ENCODE results near the gene KATNAL2. TPM values are rescaled to one million over a fixed set of nuclear protein-coding genes. Genes with fewer than 3 reads are reported as not detected.

KATNAL2 gene
- total and polyA plus RNA-seq, 2 experiments from 2014 or later, result 3.9 to 4.1 TPM

DNA sequence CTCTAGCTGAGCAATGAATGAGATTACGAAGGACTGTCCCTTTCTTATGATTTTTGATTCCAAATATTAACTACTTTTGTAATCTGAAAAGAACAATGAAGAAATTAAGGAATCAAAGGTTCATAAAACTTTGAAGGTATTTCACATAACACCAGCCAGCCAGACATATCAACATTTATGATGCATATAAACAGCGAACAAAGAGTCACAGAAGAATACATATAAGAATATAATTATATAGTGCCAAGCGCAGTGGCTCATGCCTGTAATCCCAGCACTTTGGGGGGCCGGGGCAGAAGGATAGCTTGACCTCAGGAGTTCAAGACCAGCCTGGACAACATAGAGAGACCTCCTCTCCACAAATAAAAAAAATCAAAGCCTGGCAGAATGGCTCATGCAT, 34.2 kb upstream of the KATNAL2 start:
- no peak overlapping the region for H3K9ac ChIP-seq
- no peaks in the 10 kb centered on the region for H3K4me1 ChIP-seq (ENCODE audit: insufficient read depth)
- no peaks in the 10 kb centered on the region for H3K9me3 ChIP-seq (ENCODE audit: low read depth)
- no peak overlapping the region for H3K4me2 ChIP-seq (ENCODE audit: unreplicated experiment)
- no peak overlapping the region for H2AFZ ChIP-seq
- no peaks in the 10 kb centered on the region for H3K27me3 ChIP-seq (replicated peaks; ENCODE audit: insufficient read depth)
- H3K27ac ChIP-seq, result no peak overlapping the region
- peaks cover 99% of the 10 kb centered on the region for H3K79me2 ChIP-seq (ENCODE audit: insufficient read depth)
- no peaks in the 10 kb centered on the region for H3K9me2 ChIP-seq (ENCODE audit: insufficient read depth)
- no peaks in the 10 kb centered on the region for H3F3A ChIP-seq (ENCODE audit: insufficient read depth)
- DNase-seq, result no peak
- peaks cover 1% of the 10 kb centered on the region for H3K36me3 ChIP-seq (ENCODE audit: low read depth)
- peaks cover 4% of the 10 kb centered on the region; the same call in 1 of the 2 replicates for H4K20me1 ChIP-seq (ENCODE audit: insufficient read depth)
- H3K4me3 ChIP-seq, result no peak overlapping the region
- in situ Hi-C loops (cut with MboI), result no loop called here
- WGBS, 2 experiments (ENCODE audit: low coverage in 1 of 2, low lambda C conversion rate in 2 of 2, missing lambda C conversion rate in 2 of 2), result 95 to 96% methylated on average over 4 of the region's 4 CpGs
- no peak for TF ChIP-seq EZH2phosphoT487 (IDR thresholded peaks at IDR 0.05; ENCODE audit: insufficient read depth, low read depth)
- no peak for TF ChIP-seq EZH2 (IDR thresholded peaks at IDR 0.05; ENCODE audit: insufficient read depth, poor library complexity, severe bottlenecking)

DNA sequence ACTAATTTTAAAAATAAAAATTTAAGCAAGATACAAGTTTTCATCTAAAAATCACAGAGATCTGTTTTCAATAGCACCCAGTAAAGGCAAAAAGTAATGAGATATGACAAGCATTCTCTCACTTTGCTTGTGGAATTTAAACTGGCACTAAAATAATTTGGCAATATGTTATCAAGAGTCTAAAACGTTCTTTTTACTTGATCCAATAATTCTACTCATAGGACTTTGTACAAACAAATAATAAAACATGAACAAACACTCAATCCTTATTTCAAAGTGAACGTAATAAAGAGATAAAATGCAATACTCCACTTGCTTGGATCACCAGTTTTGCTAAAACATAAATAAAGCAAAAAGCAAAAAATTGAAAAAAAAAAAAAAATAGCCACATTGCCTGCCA, 30.5 kb upstream of the KATNAL2 start:
- Histone ChIP-seq H2AFZ (no peak overlapping the region), H3K9ac (no peak overlapping the region), H3K36me3 (ENCODE audit: low read depth) (peaks cover 11% of the 10 kb centered on the region), H3K79me2 (ENCODE audit: insufficient read depth) (peaks cover 100% of the 10 kb centered on the region), H3K27me3 (replicated peaks; ENCODE audit: insufficient read depth) (no peaks in the 10 kb centered on the region), H3K4me3 (no peak overlapping the region), H3F3A (ENCODE audit: insufficient read depth) (no peaks in the 10 kb centered on the region), H3K4me2 (ENCODE audit: unreplicated experiment) (no peak overlapping the region), H3K4me1 (ENCODE audit: insufficient read depth) (no peaks in the 10 kb centered on the region), H4K20me1 (ENCODE audit: insufficient read depth) (no peaks in the 10 kb centered on the region), H3K27ac (no peak overlapping the region), H3K9me2 (ENCODE audit: insufficient read depth) (no peaks in the 10 kb centered on the region), H3K9me3 (ENCODE audit: low read depth) (no peaks in the 10 kb centered on the region)
- no peak for DNase-seq
- no peak for TF ChIP-seq EZH2phosphoT487 (IDR thresholded peaks at IDR 0.05; ENCODE audit: insufficient read depth, low read depth)
- no peak for TF ChIP-seq EZH2 (IDR thresholded peaks at IDR 0.05; ENCODE audit: insufficient read depth, poor library complexity, severe bottlenecking)
- in situ Hi-C loops (cut with MboI), result no loop called here
- 41 to 49% methylated on average over 2 of the region's 2 CpGs for WGBS, 2 experiments (ENCODE audit: low coverage in 1 of 2, low lambda C conversion rate in 2 of 2, missing lambda C conversion rate in 2 of 2)

DNA sequence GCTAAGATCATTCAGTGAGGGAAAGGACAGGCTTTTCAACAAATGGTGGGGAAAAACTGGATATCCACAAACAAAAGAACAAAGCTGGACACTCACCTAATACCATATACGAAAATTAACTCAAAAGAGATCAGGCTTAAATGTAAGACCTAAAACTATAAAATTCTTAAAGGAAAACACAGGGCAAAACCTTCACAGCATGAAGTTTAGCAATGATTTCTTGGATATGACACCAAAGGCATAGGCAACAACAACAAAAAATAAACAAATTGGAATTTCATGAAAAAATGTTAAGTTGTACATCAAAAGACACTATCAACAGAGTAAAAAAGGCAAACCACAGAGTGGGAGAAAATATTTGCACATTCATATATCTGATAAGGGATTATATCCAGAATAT, 28.4 kb upstream of the KATNAL2 start:
- Histone ChIP-seq H3K27me3 (replicated peaks; ENCODE audit: insufficient read depth) (no peaks in the 10 kb centered on the region), H4K20me1 (ENCODE audit: insufficient read depth) (no peaks in the 10 kb centered on the region), H3K27ac (no peak overlapping the region), H3K9ac (no peak overlapping the region), H3K4me2 (ENCODE audit: unreplicated experiment) (no peak overlapping the region), H3K36me3 (ENCODE audit: low read depth) (peaks cover 11% of the 10 kb centered on the region), H3K9me3 (ENCODE audit: low read depth) (no peaks in the 10 kb centered on the region), H3K9me2 (ENCODE audit: insufficient read depth) (no peaks in the 10 kb centered on the region), H3K4me3 (no peak overlapping the region), H3K4me1 (ENCODE audit: insufficient read depth) (no peaks in the 10 kb centered on the region), H2AFZ (no peak overlapping the region), H3F3A (ENCODE audit: insufficient read depth) (no peaks in the 10 kb centered on the region), H3K79me2 (ENCODE audit: insufficient read depth) (peaks cover 100% of the 10 kb centered on the region)
- TF ChIP-seq EZH2phosphoT487 (IDR thresholded peaks at IDR 0.05; ENCODE audit: insufficient read depth, low read depth) (no peak), EZH2 (IDR thresholded peaks at IDR 0.05; ENCODE audit: insufficient read depth, poor library complexity, severe bottlenecking) (no peak)
- DNase-seq, result no peak
- 91 to 96% methylated on average over 1 of the region's 1 CpG for WGBS, 2 experiments (ENCODE audit: low coverage in 1 of 2, low lambda C conversion rate in 2 of 2, missing lambda C conversion rate in 2 of 2)
- in situ Hi-C loops (cut with MboI), result no loop called here

DNA sequence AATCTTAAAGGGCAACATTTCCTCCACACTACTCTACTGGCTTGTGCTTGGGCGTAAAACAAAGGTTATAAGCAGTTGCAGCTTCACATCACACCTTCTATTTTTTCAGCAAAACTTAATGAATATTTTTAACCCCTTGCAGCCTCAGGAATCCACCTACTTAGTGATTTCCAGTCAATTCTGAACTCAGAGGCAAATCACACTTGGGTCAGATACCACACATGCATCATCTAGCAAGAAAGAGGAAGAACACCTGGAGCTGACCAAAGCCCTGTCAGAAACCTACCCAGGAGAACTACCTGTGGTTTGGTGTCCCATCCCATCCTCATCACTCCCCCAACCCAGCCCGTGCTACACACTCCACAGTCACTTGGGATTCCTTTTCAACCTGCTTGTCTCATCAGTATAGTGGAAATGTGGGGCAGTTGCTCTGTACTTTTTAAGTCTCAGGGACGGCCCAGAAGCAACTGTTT, 25.6 kb upstream of the KATNAL2 start:
- TF ChIP-seq EZH2 (IDR thresholded peaks at IDR 0.05; ENCODE audit: insufficient read depth, poor library complexity, severe bottlenecking) (no peak), EZH2phosphoT487 (IDR thresholded peaks at IDR 0.05; ENCODE audit: insufficient read depth, low read depth) (no peak)
- Histone ChIP-seq H3K4me2 (ENCODE audit: unreplicated experiment) (no peak overlapping the region), H3K9ac (no peak overlapping the region), H3K27ac (no peak overlapping the region), H3K79me2 (ENCODE audit: insufficient read depth) (peaks cover 100% of the 10 kb centered on the region), H3F3A (ENCODE audit: insufficient read depth) (no peaks in the 10 kb centered on the region), H3K27me3 (replicated peaks; ENCODE audit: insufficient read depth) (no peaks in the 10 kb centered on the region), H4K20me1 (ENCODE audit: insufficient read depth) (no peaks in the 10 kb centered on the region), H3K36me3 (ENCODE audit: low read depth) (peaks cover 11% of the 10 kb centered on the region), H3K9me3 (ENCODE audit: low read depth) (no peaks in the 10 kb centered on the region), H3K9me2 (ENCODE audit: insufficient read depth) (no peaks in the 10 kb centered on the region), H2AFZ (no peak overlapping the region), H3K4me1 (ENCODE audit: insufficient read depth) (no peaks in the 10 kb centered on the region), H3K4me3 (no peak overlapping the region)
- WGBS, 2 experiments (ENCODE audit: low coverage in 1 of 2, low lambda C conversion rate in 2 of 2, missing lambda C conversion rate in 2 of 2), result 90 to 100% methylated on average over 3 of the region's 3 CpGs
- no peak for DNase-seq
- in situ Hi-C loops (cut with MboI), result no loop called here

DNA sequence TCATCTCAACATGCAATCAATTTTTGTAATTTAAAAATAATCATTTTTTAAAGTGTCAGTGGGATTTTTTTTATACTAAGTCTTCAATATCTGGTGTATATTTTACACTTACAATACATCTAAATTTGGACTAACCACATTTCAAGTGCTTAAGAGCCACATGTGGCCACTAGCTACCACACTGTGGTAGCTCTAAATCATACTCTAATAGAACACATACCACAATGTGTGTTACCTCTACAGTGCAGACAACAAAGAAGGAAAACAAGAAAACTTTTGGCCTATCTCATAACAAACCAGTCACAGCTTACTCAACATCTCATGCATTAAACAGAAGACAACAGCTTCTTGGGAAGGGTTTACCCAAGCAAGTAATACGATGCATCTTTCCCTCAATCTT, 24.6 kb upstream of the KATNAL2 start:
- Histone ChIP-seq H3K4me1 (ENCODE audit: insufficient read depth) (no peaks in the 10 kb centered on the region), H3K9me2 (ENCODE audit: insufficient read depth) (no peaks in the 10 kb centered on the region), H3K36me3 (ENCODE audit: low read depth) (peaks cover 11% of the 10 kb centered on the region), H3K4me3 (no peak overlapping the region), H3K27me3 (replicated peaks; ENCODE audit: insufficient read depth) (no peaks in the 10 kb centered on the region), H3K79me2 (ENCODE audit: insufficient read depth) (peaks cover 100% of the 10 kb centered on the region), H2AFZ (no peak overlapping the region), H3K9me3 (ENCODE audit: low read depth) (no peaks in the 10 kb centered on the region), H3K4me2 (ENCODE audit: unreplicated experiment) (no peak overlapping the region), H4K20me1 (ENCODE audit: insufficient read depth) (no peaks in the 10 kb centered on the region), H3F3A (ENCODE audit: insufficient read depth) (no peaks in the 10 kb centered on the region), H3K27ac (no peak overlapping the region), H3K9ac (no peak overlapping the region)
- 97 to 100% methylated on average over 1 of the region's 1 CpG for WGBS, 2 experiments (ENCODE audit: low coverage in 1 of 2, low lambda C conversion rate in 2 of 2, missing lambda C conversion rate in 2 of 2)
- in situ Hi-C loops (cut with MboI), result no loop called here
- DNase-seq, result no peak
- no peak for TF ChIP-seq EZH2phosphoT487 (IDR thresholded peaks at IDR 0.05; ENCODE audit: insufficient read depth, low read depth)
- no peak for TF ChIP-seq EZH2 (IDR thresholded peaks at IDR 0.05; ENCODE audit: insufficient read depth, poor library complexity, severe bottlenecking)

Data from GM23248 (cell line).